ENCODE measurements around the gene ASXL1.

Gene ASXL1

GRCh38 chr20:32325706-32326503, 32.2 kb upstream of the ASXL1 start:
- no peaks in the 10 kb centered on the region; the same call in 1 of the 2 replicates for H3K36me3 ChIP-seq (ENCODE audit: insufficient read depth)
- no peaks in the 10 kb centered on the region for H3K4me1 ChIP-seq (ENCODE audit: low read depth, poor library complexity, severe bottlenecking)
- no peak overlapping the region for H3K9ac ChIP-seq
- H3K4me2 ChIP-seq = no peak overlapping the region
- H3K27ac ChIP-seq = no peak overlapping the region
- H3K4me3 ChIP-seq (IDR thresholded peaks at IDR 0.05; ENCODE audit: insufficient read depth, low read depth, low read length) = no peak overlapping the region
- H3K27me3 ChIP-seq (ENCODE audit: insufficient read depth, low read depth) = no peaks in the 10 kb centered on the region
- no peak for TF ChIP-seq CTCF (conservative IDR thresholded peaks at IDR 0.05; ENCODE audit: low read depth, low read length)
- H4K20me1 ChIP-seq (ENCODE audit: insufficient read depth) = no peaks in the 10 kb centered on the region
- no peaks in the 10 kb centered on the region for H3K79me2 ChIP-seq (ENCODE audit: insufficient read depth, low read depth)
- no peak overlapping the region for H2AFZ ChIP-seq (ENCODE audit: low read depth)

- no peak overlapping the region for H3K4me3 ChIP-seq (IDR thresholded peaks at IDR 0.05; ENCODE audit: insufficient read depth, low read depth, low read length)
- no peaks in the 10 kb centered on the region for H3K79me2 ChIP-seq (ENCODE audit: insufficient read depth, low read depth)
- no peak overlapping the region for H3K4me2 ChIP-seq
- H3K27ac ChIP-seq = no peak overlapping the region
- no peaks in the 10 kb centered on the region for H3K4me1 ChIP-seq (ENCODE audit: low read depth, poor library complexity, severe bottlenecking)
- no peaks in the 10 kb centered on the region; the same call in 1 of the 2 replicates for H3K36me3 ChIP-seq (ENCODE audit: insufficient read depth)
- no peak overlapping the region for H3K9ac ChIP-seq
- H3K27me3 ChIP-seq (ENCODE audit: insufficient read depth, low read depth) = no peaks in the 10 kb centered on the region
- no peak for TF ChIP-seq CTCF (conservative IDR thresholded peaks at IDR 0.05; ENCODE audit: low read depth, low read length)
- no peaks in the 10 kb centered on the region for H4K20me1 ChIP-seq (ENCODE audit: insufficient read depth)
- H2AFZ ChIP-seq (ENCODE audit: low read depth) = no peak overlapping the region
Measured at GRCh38 chr20:32326504-32326845, 31.7 kb upstream of the ASXL1 start.

DNA sequence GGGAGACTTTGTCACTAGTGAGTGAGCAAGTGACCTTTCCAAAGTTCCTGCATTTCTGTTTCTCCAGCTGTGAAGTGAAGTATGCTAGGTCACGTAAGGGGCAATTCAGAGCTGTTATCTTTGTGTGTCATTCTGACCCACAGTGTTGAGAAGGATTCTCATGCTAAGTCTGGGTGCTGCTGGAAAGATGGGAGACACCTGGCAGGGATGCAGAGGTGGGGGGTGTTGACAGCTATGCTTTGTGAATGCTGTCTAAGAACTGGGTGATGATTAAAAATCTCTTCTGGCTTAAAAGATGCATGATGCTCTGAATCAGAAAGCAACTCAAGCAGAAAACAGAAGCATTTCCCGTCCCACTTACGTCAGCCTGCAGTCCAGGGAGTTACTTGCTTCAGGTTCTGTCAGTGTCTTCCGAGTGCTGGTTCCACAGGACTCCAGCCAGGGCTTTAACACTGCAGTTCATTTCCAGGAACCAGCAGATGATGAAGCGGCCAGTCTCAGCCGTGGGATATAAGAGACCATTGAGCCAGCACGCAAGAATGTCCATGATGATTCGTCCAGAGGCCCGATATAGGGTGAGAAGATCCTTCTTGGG, 30.9 kb upstream of the ASXL1 start:
- Histone ChIP-seq H3K27ac (no peak overlapping the region), H3K36me3 (ENCODE audit: insufficient read depth) (no peaks in the 10 kb centered on the region; the same call in 1 of the 2 replicates), H4K20me1 (ENCODE audit: insufficient read depth) (no peaks in the 10 kb centered on the region), H3K4me1 (ENCODE audit: low read depth, poor library complexity, severe bottlenecking) (peaks cover 3% of the 10 kb centered on the region), H3K4me2 (no peak overlapping the region), H3K79me2 (ENCODE audit: insufficient read depth, low read depth) (no peaks in the 10 kb centered on the region), H3K4me3 (IDR thresholded peaks at IDR 0.05; ENCODE audit: insufficient read depth, low read depth, low read length) (no peak overlapping the region), H3K9ac (no peak overlapping the region), H3K27me3 (ENCODE audit: insufficient read depth, low read depth) (no peaks in the 10 kb centered on the region), H2AFZ (ENCODE audit: low read depth) (no peak overlapping the region)
- no peak for TF ChIP-seq CTCF (conservative IDR thresholded peaks at IDR 0.05; ENCODE audit: low read depth, low read length)

DNA sequence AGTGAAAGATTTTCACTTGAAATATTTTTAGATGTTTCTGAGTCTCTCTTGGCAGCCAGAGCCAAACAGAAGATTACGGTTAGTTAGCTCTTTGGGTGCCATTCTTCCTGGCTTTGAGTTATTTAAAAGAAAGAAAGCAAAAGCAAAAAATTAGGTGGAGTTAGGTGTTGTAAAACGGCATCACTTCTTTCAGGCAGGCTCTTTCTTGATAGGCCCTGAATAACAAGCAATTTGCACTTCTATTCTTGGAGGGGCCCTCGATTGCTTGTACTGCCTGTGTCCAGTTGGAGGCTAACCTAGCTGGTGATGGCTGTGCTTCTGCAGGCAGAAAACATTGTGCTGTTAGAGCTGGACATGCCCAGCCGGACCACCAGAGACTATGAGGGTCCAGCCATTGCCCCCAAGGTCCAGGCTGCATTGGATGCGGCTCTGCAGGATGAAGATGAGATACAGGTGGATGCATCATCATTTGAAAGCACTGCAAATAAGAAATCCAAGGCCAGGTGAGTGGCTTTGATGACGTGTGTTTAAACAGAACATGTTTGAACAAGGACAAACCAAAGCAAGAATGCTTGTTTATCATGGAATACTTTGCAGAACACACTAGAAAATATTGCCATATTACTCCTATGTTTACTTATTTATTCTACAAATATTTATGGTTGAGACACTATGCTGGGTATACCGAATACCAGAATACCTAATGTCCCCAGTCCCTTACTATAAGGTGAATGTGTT, 28.1 kb upstream of the ASXL1 start:
- H3K27ac ChIP-seq = no peak overlapping the region
- no peak overlapping the region for H3K4me3 ChIP-seq (IDR thresholded peaks at IDR 0.05; ENCODE audit: insufficient read depth, low read depth, low read length)
- H3K9ac ChIP-seq = no peak overlapping the region
- no peak overlapping the region for H2AFZ ChIP-seq (ENCODE audit: low read depth)
- H4K20me1 ChIP-seq (ENCODE audit: insufficient read depth) = no peaks in the 10 kb centered on the region
- no peak overlapping the region for H3K4me2 ChIP-seq
- no peaks in the 10 kb centered on the region; the same call in 1 of the 2 replicates for H3K36me3 ChIP-seq (ENCODE audit: insufficient read depth)
- no peaks in the 10 kb centered on the region for H3K79me2 ChIP-seq (ENCODE audit: insufficient read depth, low read depth)
- H3K4me1 ChIP-seq (ENCODE audit: low read depth, poor library complexity, severe bottlenecking) = peaks cover 29% of the 10 kb centered on the region
- TF ChIP-seq CTCF (conservative IDR thresholded peaks at IDR 0.05; ENCODE audit: low read depth, low read length) = no peak
- H3K27me3 ChIP-seq (ENCODE audit: insufficient read depth, low read depth) = no peaks in the 10 kb centered on the region
